Hepatocyte (in vitro differentiated cells): ENCODE results near the gene USH2A. TPM values are rescaled to one million over a fixed set of nuclear protein-coding genes. Genes with fewer than 3 reads are reported as not detected.

Experiments used
- DNase-seq: peaks from one replicate; pipeline ENCODE4 v3.0.0-alpha.2; 2016; ENCODE audit warnings: low spot score
- H2AFZ ChIP-seq: fragments of 200-600 bp; sonication (generic); 2 replicates; pipeline ENCODE4 v1.6.0; 2016; ENCODE audit warnings: antibody characterized with exemption, mild to moderate bottlenecking
- H3K27ac ChIP-seq: fragments of 200-600 bp; sonication (generic); 2 replicates; pipeline ENCODE4 v1.5.1; 2016; ENCODE audit warnings: mild to moderate bottlenecking
- H3K27me3 ChIP-seq: fragments of 200-600 bp; sonication (generic); 2 replicates; pipeline ENCODE4 v1.6.1; 2016
- H3K36me3 ChIP-seq: fragments of 200-600 bp; sonication (generic); replicated peaks from 2 replicates; pipeline ENCODE4 v1.5.1; 2016; ENCODE audit warnings: low read depth; ENCODE audit not compliant: insufficient read depth
- H3K4me1 ChIP-seq: fragments of 200-600 bp; sonication (generic); 2 replicates; pipeline ENCODE4 v1.5.1; 2016; ENCODE audit warnings: mild to moderate bottlenecking, moderate library complexity; ENCODE audit not compliant: insufficient read depth
- H3K4me2 ChIP-seq: fragments of 200-600 bp; sonication (generic); 2 replicates; pipeline ENCODE4 v1.6.0; 2016
- H3K4me3 ChIP-seq: fragments of 200-600 bp; sonication (generic); 2 replicates; pipeline ENCODE4 v1.5.1; 2016; ENCODE audit warnings: mild to moderate bottlenecking
- H3K79me2 ChIP-seq: fragments of 200-600 bp; sonication (generic); 2 replicates; pipeline ENCODE4 v1.6.0; 2017; ENCODE audit warnings: mild to moderate bottlenecking
- H3K9me2 ChIP-seq: fragments of 200-600 bp; sonication (generic); replicated peaks from 2 replicates; pipeline ENCODE4 v1.6.0; 2017; ENCODE audit warnings: mild to moderate bottlenecking; ENCODE audit not compliant: insufficient read depth
- H3K9me3 ChIP-seq: fragments of 200-600 bp; sonication (generic); 2 replicates; pipeline ENCODE4 v1.5.1; 2016; ENCODE audit warnings: low read depth, mild to moderate bottlenecking
- H4K20me1 ChIP-seq: fragments of 200-600 bp; sonication (generic); 2 replicates; pipeline ENCODE4 v1.6.0; 2016; ENCODE audit warnings: mild to moderate bottlenecking; ENCODE audit not compliant: insufficient read depth, poor library complexity, severe bottlenecking
- EZH2 ChIP-seq: fragments of 200-600 bp; sonication (generic); IDR thresholded peaks from 2 replicates; pipeline ENCODE4 v1.6.1; 2016; ENCODE audit warnings: antibody characterized with exemption, mild to moderate bottlenecking, borderline replicate concordance
- EZH2phosphoT487 ChIP-seq: fragments of 200-600 bp; sonication (generic); IDR thresholded peaks from one replicate; pipeline ENCODE4 v1.6.1; 2018; ENCODE audit warnings: antibody characterized with exemption, mild to moderate bottlenecking, low read depth, moderate library complexity; ENCODE audit not compliant: unreplicated experiment, severe bottlenecking
- WGBS: methylation state at CpG from one replicate; pipeline ENCODE4 v1.1.6; 2016; ENCODE audit warnings: low lambda C conversion rate; ENCODE audit errors: missing lambda C conversion rate; 5-methylcytosine and 5-hydroxymethylcytosine counted together
- polyA plus RNA-seq: library from polyadenylated mRNA; unstranded; fragments of >200 nt; fragmentation: Nextera tagmentation; extraction: Ambion mirVana; gene quantifications from 2 replicates; pipeline ENCODE4 v1.2.1, GENCODE V29; 2016
- total RNA-seq: library from RNA; depleted of rRNA; stranded (reverse); fragments of >200 nt; gene quantifications from 2 replicates; pipeline ENCODE4 v1.2.3, GENCODE V29; 2014
- TF ChIP-seq, protein P1 (sequence below): fragments of 200-600 bp; sonication (generic); IDR thresholded peaks from 2 replicates; pipeline ENCODE4 v1.5.1; 2016; ENCODE audit warnings: antibody characterized with exemption, mild to moderate bottlenecking; ENCODE audit not compliant: poor library complexity

USH2A gene, protein sequence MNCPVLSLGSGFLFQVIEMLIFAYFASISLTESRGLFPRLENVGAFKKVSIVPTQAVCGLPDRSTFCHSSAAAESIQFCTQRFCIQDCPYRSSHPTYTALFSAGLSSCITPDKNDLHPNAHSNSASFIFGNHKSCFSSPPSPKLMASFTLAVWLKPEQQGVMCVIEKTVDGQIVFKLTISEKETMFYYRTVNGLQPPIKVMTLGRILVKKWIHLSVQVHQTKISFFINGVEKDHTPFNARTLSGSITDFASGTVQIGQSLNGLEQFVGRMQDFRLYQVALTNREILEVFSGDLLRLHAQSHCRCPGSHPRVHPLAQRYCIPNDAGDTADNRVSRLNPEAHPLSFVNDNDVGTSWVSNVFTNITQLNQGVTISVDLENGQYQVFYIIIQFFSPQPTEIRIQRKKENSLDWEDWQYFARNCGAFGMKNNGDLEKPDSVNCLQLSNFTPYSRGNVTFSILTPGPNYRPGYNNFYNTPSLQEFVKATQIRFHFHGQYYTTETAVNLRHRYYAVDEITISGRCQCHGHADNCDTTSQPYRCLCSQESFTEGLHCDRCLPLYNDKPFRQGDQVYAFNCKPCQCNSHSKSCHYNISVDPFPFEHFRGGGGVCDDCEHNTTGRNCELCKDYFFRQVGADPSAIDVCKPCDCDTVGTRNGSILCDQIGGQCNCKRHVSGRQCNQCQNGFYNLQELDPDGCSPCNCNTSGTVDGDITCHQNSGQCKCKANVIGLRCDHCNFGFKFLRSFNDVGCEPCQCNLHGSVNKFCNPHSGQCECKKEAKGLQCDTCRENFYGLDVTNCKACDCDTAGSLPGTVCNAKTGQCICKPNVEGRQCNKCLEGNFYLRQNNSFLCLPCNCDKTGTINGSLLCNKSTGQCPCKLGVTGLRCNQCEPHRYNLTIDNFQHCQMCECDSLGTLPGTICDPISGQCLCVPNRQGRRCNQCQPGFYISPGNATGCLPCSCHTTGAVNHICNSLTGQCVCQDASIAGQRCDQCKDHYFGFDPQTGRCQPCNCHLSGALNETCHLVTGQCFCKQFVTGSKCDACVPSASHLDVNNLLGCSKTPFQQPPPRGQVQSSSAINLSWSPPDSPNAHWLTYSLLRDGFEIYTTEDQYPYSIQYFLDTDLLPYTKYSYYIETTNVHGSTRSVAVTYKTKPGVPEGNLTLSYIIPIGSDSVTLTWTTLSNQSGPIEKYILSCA (N-terminal part only)
- total RNA-seq (0.07 and 0.20 TPM in 2 replicates), polyA plus RNA-seq (not detected in 2 replicates)

DNA sequence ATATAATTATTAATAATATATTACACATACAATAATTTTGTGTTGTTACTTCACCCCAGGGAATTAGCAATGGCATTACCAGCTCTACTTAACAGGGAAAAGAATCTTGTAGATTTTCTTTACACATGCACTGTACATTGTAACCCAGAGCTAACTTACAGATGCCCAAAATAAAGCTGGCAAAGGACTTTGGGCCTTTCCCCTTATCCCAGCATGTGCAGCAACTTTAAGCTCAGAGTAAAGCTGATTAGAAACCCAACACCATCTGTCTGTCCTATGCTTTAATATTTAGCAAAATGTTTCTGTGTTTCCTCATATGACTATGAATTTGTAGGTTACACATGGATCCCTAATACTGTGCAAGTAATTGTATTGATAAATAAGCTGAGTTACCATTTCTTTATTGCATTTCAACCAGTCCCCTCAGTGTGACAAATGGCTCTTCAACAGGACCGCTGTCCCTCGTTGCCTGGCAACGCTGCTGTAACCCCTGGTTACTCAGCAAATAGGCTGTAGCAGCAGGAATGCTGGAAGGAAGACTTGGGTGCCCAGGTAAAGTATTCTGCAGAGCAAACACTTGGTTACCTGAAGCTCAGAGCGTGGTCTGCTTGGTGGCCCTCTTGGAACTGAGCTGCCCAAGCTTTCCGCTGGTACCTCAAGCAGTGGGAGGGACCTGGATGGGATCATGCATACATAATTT, at the start of gene USH2A:
USH2A (minus strand) TSS at position 628 of the 700 bp plus-strand sequence. CDS start 1,112 bp downstream, outside the sequence.
- no peaks in the 10 kb centered on the region for H3K9me3 ChIP-seq
- H3K27me3 ChIP-seq = no peaks in the 10 kb centered on the region
- H3K4me2 ChIP-seq = no peak within 1 kb of the TSS
- peak; percentile 51 for DNase-seq
- H3K9me2 ChIP-seq = no peaks in the 10 kb centered on the region
- no peaks in the 10 kb centered on the region for H4K20me1 ChIP-seq
- no peaks in the 10 kb centered on the region for H3K4me1 ChIP-seq
- H3K36me3 ChIP-seq = no peaks in the 10 kb centered on the region
- 46% methylated on average over 5 of the region's 5 CpGs for WGBS
- H3K27ac ChIP-seq = no peak within 1 kb of the TSS
- H3K79me2 ChIP-seq = no peaks in the 10 kb centered on the region
- TF ChIP-seq EZH2phosphoT487 (no peak), EZH2 (no peak)
- TF ChIP-seq, protein P1, sequence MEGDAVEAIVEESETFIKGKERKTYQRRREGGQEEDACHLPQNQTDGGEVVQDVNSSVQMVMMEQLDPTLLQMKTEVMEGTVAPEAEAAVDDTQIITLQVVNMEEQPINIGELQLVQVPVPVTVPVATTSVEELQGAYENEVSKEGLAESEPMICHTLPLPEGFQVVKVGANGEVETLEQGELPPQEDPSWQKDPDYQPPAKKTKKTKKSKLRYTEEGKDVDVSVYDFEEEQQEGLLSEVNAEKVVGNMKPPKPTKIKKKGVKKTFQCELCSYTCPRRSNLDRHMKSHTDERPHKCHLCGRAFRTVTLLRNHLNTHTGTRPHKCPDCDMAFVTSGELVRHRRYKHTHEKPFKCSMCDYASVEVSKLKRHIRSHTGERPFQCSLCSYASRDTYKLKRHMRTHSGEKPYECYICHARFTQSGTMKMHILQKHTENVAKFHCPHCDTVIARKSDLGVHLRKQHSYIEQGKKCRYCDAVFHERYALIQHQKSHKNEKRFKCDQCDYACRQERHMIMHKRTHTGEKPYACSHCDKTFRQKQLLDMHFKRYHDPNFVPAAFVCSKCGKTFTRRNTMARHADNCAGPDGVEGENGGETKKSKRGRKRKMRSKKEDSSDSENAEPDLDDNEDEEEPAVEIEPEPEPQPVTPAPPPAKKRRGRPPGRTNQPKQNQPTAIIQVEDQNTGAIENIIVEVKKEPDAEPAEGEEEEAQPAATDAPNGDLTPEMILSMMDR = no peak
- no peak within 1 kb of the TSS for H2AFZ ChIP-seq
- no peak within 1 kb of the TSS for H3K4me3 ChIP-seq

DNA sequence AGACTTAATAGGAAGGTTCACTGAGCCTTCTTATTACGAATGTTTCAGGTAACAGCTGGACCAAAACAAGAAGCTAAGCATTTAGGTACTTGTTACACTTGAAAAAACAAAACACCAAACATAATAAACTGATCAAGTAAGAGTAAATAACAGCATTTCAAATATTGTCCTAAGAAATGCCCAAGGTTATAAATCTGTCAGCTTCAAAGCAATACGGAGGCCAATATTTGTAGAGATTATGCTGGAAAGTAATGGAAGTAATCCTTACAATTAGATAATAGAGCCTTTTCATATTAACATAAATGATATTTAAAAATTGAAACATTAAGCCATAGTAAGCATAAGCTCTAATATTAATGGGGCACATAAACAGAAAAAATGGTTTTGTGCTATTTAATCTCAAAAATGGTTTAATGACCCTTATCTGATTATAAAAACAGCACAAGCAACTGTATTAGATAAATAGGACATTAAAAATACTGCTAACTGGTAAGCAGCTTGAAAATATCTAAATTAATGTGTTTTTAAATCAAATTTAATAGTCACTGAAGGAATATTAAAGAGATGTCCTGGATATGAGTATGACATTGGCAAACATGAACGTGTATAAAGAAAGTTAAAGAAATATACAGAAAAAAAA, 43.0 kb upstream of the USH2A start:
- DNase-seq = no peak
- TF ChIP-seq EZH2phosphoT487 (peak; percentile 94), EZH2 (no peak)
- Histone ChIP-seq H3K79me2 (no peaks in the 10 kb centered on the region), H3K4me3 (no peak overlapping the region), H4K20me1 (no peaks in the 10 kb centered on the region), H2AFZ (no peak overlapping the region), H3K4me1 (peaks cover 11% of the 10 kb centered on the region), H3K27ac (no peak overlapping the region), H3K9me3 (no peaks in the 10 kb centered on the region), H3K27me3 (no peaks in the 10 kb centered on the region), H3K4me2 (no peak overlapping the region), H3K36me3 (no peaks in the 10 kb centered on the region), H3K9me2 (no peaks in the 10 kb centered on the region)
- WGBS = 80% methylated on average over 3 of the region's 3 CpGs

DNA sequence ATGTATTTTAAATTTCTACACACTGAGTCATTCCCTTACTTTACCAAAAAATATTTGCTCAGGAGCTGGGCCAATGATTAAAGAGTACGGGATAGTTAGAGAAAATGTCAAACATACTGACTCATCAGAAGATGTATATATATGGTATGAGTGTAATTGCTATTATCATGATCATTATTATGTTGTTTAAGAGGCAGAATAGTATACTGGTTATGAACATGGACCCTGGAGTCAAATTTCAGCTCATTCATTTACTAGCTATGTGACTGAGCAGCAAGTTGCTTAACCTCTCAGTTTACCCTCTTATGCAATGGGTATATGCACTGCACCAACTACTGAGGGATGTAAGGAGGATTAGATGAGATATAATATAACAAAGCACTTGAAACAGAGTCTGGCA, 41.2 kb upstream of the USH2A start:
- H2AFZ ChIP-seq = no peak overlapping the region
- no peak for DNase-seq
- H3K4me2 ChIP-seq = no peak overlapping the region
- H3K36me3 ChIP-seq = no peaks in the 10 kb centered on the region
- WGBS = 33% methylated on average over 1 of the region's 1 CpG
- H3K4me3 ChIP-seq = no peak overlapping the region
- peaks cover 13% of the 10 kb centered on the region for H3K4me1 ChIP-seq
- no peaks in the 10 kb centered on the region for H3K27me3 ChIP-seq
- no peaks in the 10 kb centered on the region for H3K9me2 ChIP-seq
- no peaks in the 10 kb centered on the region for H4K20me1 ChIP-seq
- TF ChIP-seq, protein P1 = no peak
- TF ChIP-seq EZH2phosphoT487 (no peak), EZH2 (no peak)
- H3K27ac ChIP-seq = no peak overlapping the region
- no peaks in the 10 kb centered on the region for H3K79me2 ChIP-seq
- H3K9me3 ChIP-seq = no peaks in the 10 kb centered on the region
